GM12874 (cell line): ENCODE data around the gene ATXN1.

ENCODE experiments used
- TF ChIP-seq, protein P1 (sequence below): IDR thresholded peaks from 2 replicates; pipeline ENCODE4 v1.5.1; 2011; ENCODE audit warnings: low read depth, mild to moderate bottlenecking, control low read depth, low read length, moderate library complexity; ENCODE audit not compliant: insufficient read depth

The ATXN1 gene

DNA sequence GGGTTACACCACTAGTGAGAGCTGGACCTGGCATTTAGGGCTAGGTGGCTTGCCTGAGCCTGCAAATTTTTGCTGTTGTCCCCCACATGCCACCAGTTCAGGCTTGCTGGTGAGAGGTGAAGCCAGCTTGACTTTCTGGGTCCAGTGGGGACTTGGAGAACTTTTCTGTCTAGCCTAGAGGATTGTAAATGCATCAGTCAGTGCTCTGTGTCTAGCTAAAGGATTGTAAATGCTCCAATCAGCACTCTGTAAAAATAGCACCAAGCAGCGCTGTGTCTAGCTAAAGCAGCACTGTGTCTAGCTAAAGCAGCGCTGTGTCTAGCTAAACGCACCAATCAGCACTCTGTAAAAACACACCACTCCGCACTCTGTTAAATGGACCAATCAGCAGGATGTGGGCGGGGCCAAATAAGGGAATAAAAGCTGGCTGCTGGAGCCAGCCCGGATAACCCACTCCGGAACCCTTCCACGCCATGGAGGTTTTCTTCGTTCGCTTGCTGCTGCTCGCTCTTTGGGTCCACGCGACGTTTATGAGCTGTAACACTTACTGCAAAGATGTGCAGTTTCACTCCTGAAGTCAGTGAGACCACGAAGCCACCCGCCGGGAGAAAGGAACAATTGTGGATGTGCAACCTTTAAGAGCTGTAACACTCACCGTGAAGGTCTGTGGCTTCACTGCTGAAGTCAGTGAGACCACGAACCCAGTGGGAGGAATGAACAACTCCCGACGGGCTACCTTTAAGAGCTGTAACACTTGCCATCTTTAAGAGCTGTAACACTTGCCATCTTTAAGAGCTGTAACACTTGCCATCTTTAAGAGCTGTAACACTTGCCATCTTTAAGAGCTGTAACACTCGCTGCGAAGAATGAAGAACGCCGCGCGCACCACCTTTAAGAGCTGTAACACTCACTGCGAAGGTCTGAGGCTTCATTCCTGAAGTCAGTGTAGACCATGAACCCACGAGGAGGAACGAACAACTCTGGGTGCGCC is 495.6 kb downstream of the ATXN1 start:
- TF ChIP-seq, protein P1, sequence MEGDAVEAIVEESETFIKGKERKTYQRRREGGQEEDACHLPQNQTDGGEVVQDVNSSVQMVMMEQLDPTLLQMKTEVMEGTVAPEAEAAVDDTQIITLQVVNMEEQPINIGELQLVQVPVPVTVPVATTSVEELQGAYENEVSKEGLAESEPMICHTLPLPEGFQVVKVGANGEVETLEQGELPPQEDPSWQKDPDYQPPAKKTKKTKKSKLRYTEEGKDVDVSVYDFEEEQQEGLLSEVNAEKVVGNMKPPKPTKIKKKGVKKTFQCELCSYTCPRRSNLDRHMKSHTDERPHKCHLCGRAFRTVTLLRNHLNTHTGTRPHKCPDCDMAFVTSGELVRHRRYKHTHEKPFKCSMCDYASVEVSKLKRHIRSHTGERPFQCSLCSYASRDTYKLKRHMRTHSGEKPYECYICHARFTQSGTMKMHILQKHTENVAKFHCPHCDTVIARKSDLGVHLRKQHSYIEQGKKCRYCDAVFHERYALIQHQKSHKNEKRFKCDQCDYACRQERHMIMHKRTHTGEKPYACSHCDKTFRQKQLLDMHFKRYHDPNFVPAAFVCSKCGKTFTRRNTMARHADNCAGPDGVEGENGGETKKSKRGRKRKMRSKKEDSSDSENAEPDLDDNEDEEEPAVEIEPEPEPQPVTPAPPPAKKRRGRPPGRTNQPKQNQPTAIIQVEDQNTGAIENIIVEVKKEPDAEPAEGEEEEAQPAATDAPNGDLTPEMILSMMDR = no peak

DNA sequence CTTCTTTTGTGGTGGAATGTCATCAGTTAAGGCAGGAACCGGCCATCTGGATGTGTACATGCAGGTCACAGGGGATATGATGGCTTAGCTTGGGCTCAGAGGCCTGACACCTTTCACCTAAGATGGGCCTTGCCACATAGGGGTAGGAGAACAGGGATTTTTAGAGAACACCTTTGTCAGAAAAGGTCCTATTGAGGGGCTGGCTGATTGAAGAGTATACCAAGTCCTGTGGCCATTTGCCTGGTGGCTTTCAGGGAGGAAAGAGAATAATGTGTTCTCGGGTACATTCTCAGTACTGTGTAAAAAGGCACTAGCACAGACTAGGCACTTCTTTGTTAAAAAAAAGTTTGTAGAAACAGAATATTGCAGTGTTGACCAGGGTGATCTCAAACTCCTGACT is 496.5 kb downstream of the ATXN1 start:
- TF ChIP-seq, protein P1 = no peak

DNA sequence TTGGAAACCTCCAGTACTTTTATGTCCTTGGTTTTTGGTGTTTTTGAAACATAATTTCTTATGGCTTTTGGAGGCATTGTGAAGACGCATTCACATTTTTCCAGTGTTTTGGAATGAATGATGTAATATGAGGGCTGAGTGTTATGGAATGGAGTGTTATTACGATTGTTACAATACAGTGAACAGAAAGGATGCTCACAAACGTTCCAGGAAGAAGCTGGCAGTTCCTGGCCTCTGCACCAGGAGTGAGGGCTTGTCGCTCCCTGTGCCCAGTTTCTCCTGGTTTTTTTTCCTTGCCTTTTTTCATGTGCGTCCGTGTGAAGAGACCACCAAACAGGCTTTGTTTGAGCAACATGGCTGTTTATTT is 502.6 kb downstream of the ATXN1 start:
- TF ChIP-seq, protein P1 = no peak

DNA sequence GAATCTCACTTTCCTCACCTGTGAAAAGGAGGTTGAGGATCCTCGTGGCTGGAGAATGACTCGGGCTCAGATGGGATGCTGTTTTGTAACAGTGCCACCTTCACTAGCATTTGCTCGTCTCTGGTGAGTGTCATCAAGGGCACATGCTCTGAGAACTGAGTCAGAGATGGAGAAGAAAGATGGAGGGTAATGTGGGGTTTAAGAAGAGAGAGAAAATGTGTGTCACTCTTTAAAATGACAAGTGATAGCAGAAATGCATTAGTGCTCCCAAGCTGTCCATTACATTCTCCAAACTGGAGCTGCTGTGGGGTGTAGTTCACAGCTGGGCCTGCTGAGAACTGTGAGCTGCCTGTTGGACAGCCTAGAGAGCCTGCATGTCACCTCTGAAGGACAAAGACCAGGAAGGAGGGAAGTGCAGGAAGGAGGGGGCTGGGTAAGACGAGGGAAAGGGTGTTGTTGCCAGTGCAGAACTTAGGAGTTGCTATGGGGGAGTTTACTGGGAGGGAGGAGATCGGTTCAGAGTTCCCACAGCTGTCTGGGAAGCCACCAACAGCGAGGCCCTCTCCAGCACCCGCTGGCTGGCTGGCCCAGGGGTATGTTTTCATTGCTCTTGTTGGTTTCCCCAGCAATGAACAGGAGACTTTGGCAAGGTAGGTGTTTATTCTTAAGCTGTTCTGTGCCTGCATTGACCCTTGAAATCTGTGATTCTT is 503.1 kb downstream of the ATXN1 start:
- TF ChIP-seq, protein P1 = no peak

DNA sequence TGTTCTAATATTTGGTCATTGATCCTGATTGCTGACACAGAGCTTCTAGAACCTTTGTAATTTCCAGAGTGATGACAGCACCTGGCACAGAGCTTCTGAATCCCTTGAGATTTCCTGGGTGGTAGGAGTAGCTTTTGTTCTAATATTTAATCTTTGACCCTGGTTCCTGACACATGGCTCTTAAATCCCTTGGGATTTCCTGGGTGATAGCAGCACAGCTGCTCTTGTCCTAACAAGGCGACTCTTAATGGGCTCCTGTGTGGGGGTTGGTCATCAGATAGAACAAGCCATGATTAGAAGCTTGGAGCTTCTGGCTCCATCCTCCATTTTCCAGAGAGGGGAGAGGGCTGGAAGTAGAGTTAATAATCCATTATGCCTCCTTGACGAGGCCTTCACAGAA is 504.5 kb downstream of the ATXN1 start:
- TF ChIP-seq, protein P1 = no peak

DNA sequence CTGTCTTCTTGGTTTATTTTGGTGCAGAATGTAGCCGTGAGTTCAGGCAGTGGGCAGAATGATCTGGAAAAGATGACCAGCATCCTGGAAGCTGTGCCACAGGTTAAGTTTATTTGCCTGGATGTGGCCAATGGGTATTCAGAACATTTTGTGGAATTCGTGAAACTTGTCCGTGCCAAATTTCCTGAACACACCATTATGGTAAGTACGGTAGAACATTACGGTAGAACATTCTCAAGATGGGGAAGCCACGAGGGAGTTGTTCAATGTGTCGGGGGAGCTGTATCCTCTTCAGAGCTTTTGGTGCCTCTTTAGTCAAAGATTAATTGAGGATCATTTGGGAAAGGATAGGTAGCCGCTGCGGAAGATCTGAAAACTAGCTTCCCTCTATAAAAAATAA is 506.7 kb downstream of the ATXN1 start:
- TF ChIP-seq, protein P1 = no peak

DNA sequence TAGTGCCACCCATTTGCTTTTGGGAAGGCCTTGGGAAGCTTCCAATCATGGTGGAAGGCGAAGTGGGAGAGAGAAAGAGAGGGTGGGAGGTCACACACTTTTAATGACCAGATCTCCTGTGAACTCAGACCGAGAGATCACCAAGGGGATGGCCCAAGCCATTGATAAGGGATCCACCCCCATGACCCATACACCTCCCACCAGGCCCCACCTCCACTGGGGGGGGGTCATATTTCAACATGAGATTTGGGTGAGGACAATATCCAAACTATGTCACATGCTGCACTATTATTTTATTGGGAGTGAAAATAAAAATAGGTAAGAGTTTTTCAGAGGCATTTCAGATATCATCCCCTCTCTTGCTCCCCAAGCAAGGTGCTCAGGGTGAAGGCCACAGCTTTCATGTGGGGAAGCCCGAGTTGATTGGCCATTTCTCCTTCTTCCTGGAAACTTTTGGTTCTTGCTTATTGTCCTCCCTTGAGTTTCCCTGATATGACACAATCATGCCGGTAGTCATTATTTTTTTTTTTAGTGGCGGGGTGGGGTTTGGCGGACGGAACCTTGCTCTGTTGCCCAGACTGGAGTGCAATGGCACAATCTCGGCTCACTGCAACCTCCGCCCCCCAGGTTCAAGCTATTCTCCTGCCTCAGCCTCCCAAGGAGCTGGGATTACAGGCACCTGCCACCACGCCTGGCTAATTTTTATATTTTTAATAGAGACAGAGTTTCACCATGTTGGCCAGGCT is 507.7 kb downstream of the ATXN1 start:
- TF ChIP-seq, protein P1 = no peak
